HCT116 (cell line): ENCODE measurements around the gene LIMS2. TPM values are rescaled to one million over a fixed set of nuclear protein-coding genes. Genes with fewer than 3 reads are reported as not detected.

Source experiments
- ATAC-seq: fragments of 200-7000 bp; cut with Tn5 transposase; 2 replicates; pipeline ENCODE4 v1.9.1; 2020; ENCODE audit warnings: mild to moderate bottlenecking, moderate library complexity
- BruUV-seq: library from RNA; stranded (reverse); fragments of 400-500 nt; replicated peaks from 2 replicates; lab custom pipeline; 2021; lab: Mats Ljungman, UMichigan
- CTCF ChIA-PET: fragments of 300-600 bp; sonication (Branson Sonifier 250); formaldehyde crosslinking; loops from one replicate; lab custom pipeline; 2021; ENCODE audit warnings: antibody characterized with exemption; lab: Charles Lee
- POLR2A ChIA-PET: fragments of 300-600, 350-600 bp; sonication (Branson Sonifier 250); formaldehyde crosslinking; loops from one replicate; lab custom pipeline; 2021; ENCODE audit warnings: antibody characterized with exemption; lab: Charles Lee
- RAD21 ChIA-PET, 2 experiments: fragments of 300-600 bp; sonication (Branson Sonifier 250); formaldehyde crosslinking; loops; one replicate each; lab custom pipeline; 2023; ENCODE audit warnings: low total read pairs in 2 of 2; ENCODE audit not compliant: uncharacterized antibody in 2 of 2, unreplicated experiment in 2 of 2, low non-redundant PET in 1 of 2; lab: Charles Lee
- DNase-seq: peaks from one replicate; pipeline ENCODE4 v3.0.0-alpha.2; 2010; ENCODE audit warnings: low read depth, low spot score
- H2AFZ ChIP-seq: fragments of 200-600 bp; shearing (Covaris generic), sonication (generic); 2 replicates; pipeline ENCODE4 v1.6.1; 2017; ENCODE audit warnings: low read depth, mixed run types, mixed read lengths, antibody characterized with exemption, low read length; ENCODE audit not compliant: poor library complexity, severe bottlenecking
- H3K27ac ChIP-seq: 2 replicates; pipeline ENCODE4 v1.5.1; 2012; ENCODE audit warnings: low read depth, low read length
- H3K27me3 ChIP-seq: fragments of 200-600 bp; sonication (generic); 2 replicates; pipeline ENCODE4 v1.6.1; 2016; ENCODE audit warnings: mixed run types, low read length, mixed read lengths; ENCODE audit not compliant: insufficient read depth
- H3K36me3 ChIP-seq, 2 experiments: fragments of 200-500 bp in 1 of 2; fragments of 200-600 bp in 1 of 2; sonication (Bioruptor generic) in 1 of 2; sonication (generic) in 1 of 2; 2 replicates each; pipeline versions ENCODE4 v1.5.1 to v1.6.1; 2014 to 2016; ENCODE audit warnings: low read length in 2 of 2, inconsistent platforms in 1 of 2, mixed read lengths in 1 of 2, mixed run types in 1 of 2; ENCODE audit not compliant: insufficient read depth in 2 of 2, control insufficient read depth in 1 of 2
- H3K4me1 ChIP-seq, 2 experiments: fragments of 200-600 bp in 1 of 2; sonication (generic) in 1 of 2; 2 replicates each; pipeline versions ENCODE4 v1.5.1 to v1.6.1; 2012 to 2017; ENCODE audit warnings: low read length in 2 of 2, inconsistent platforms in 1 of 2, mild to moderate bottlenecking in 1 of 2, mixed read lengths in 1 of 2, mixed run types in 1 of 2, moderate library complexity in 1 of 2; ENCODE audit not compliant: insufficient read depth in 2 of 2, control insufficient read depth in 1 of 2
- H3K4me2 ChIP-seq: fragments of 200-600 bp; sonication (generic); 2 replicates; pipeline ENCODE4 v1.6.1; 2017; ENCODE audit warnings: mixed run types, low read length, mixed read lengths
- H3K4me3 ChIP-seq, 2 experiments: fragments of 200-600 bp in 1 of 2; sonication (generic) in 1 of 2; replicated peaks in 1 of 2; 2 replicates each; pipeline ENCODE4 v1.5.1; 2011 to 2016; ENCODE audit warnings: low read length in 2 of 2, control low read depth in 1 of 2, low read depth in 1 of 2, mild to moderate bottlenecking in 1 of 2, mixed read lengths in 1 of 2, mixed run types in 1 of 2
- H3K79me2 ChIP-seq: fragments of 200-600 bp; sonication (generic); 2 replicates; pipeline ENCODE4 v1.6.1; 2017; ENCODE audit warnings: mild to moderate bottlenecking, mixed run types, low read length, moderate library complexity, mixed read lengths; ENCODE audit not compliant: insufficient read depth
- H3K9ac ChIP-seq: fragments of 200-600 bp; sonication (generic); 2 replicates; pipeline ENCODE4 v1.6.1; 2016; ENCODE audit warnings: low read length, mixed read lengths
- H3K9me2 ChIP-seq: fragments of 200-600 bp; sonication (generic), shearing (Covaris generic); 2 replicates; pipeline ENCODE4 v1.6.1; 2017; ENCODE audit warnings: mixed run types, mild to moderate bottlenecking, moderate library complexity; ENCODE audit not compliant: insufficient read depth
- H3K9me3 ChIP-seq, 2 experiments: fragments of 200-500 bp in 1 of 2; fragments of 200-600 bp in 1 of 2; sonication (Bioruptor generic) in 1 of 2; sonication (generic) in 1 of 2; 2 replicates each; pipeline ENCODE4 v1.6.1; 2014 to 2017; ENCODE audit warnings: low read length in 2 of 2, mixed read lengths in 2 of 2, inconsistent platforms in 1 of 2, low read depth in 1 of 2, mild to moderate bottlenecking in 1 of 2, mixed run types in 1 of 2, moderate library complexity in 1 of 2; ENCODE audit not compliant: control insufficient read depth in 1 of 2, insufficient read depth in 1 of 2
- H4K20me1 ChIP-seq: fragments of 200-600 bp; sonication (generic), shearing (Covaris generic); 2 replicates; pipeline ENCODE4 v1.6.1; 2017; ENCODE audit warnings: mixed run types, mild to moderate bottlenecking, moderate library complexity; ENCODE audit not compliant: insufficient read depth
- CBX3 ChIP-seq: IDR thresholded peaks from 2 replicates; pipeline ENCODE4 v1.6.1; 2012; ENCODE audit warnings: low read depth
- EGR1 ChIP-seq: IDR thresholded peaks from 2 replicates; pipeline ENCODE4 v1.6.1; 2012; ENCODE audit warnings: low read depth
- ELF1 ChIP-seq: IDR thresholded peaks from 2 replicates; pipeline ENCODE4 v1.6.1; 2012; ENCODE audit warnings: low read depth, borderline replicate concordance
- EZH2 ChIP-seq: fragments of 200-600 bp; sonication (generic); IDR thresholded peaks from 2 replicates; pipeline ENCODE4 v1.6.1; 2017; ENCODE audit warnings: antibody characterized with exemption, mixed run types
- EZH2phosphoT487 ChIP-seq: fragments of 200-600 bp; IDR thresholded peaks from 2 replicates; pipeline ENCODE4 v1.6.1; 2018; ENCODE audit warnings: antibody characterized with exemption, borderline replicate concordance
- FOSL1 ChIP-seq: IDR thresholded peaks from 2 replicates; pipeline ENCODE4 v1.6.1; 2012; ENCODE audit warnings: low read depth
- JUND ChIP-seq: IDR thresholded peaks from 2 replicates; pipeline ENCODE4 v1.6.1; 2012
- POLR2A ChIP-seq: IDR thresholded peaks from 2 replicates; pipeline ENCODE4 v1.7.0; 2011; ENCODE audit warnings: borderline replicate concordance; ENCODE audit not compliant: insufficient read depth, insufficient read length; ENCODE audit errors: extremely low read depth
- POLR2AphosphoS5 ChIP-seq: IDR thresholded peaks from 2 replicates; pipeline ENCODE4 v1.6.1; 2011; ENCODE audit warnings: mild to moderate bottlenecking, low read depth, low read length, moderate library complexity
- SP1 ChIP-seq: IDR thresholded peaks from 2 replicates; pipeline ENCODE4 v1.6.1; 2012; ENCODE audit warnings: low read depth
- SRF ChIP-seq: IDR thresholded peaks from 2 replicates; pipeline ENCODE4 v1.6.1; 2012; ENCODE audit warnings: low read depth
- YY1 ChIP-seq: IDR thresholded peaks from 2 replicates; pipeline ENCODE4 v1.6.1; 2011; ENCODE audit warnings: low read length, low read depth, moderate library complexity, mild to moderate bottlenecking; ENCODE audit not compliant: insufficient replicate concordance; ENCODE audit errors: extremely low read depth
- ZFX ChIP-seq: fragments of 450-650 bp; IDR thresholded peaks from 2 replicates; pipeline ENCODE4 v1.6.1; 2017
- ZNF274 ChIP-seq: fragments of 200-500 bp; sonication (Bioruptor generic); IDR thresholded peaks from 2 replicates; pipeline ENCODE4 v1.6.1; 2014; ENCODE audit warnings: mild to moderate bottlenecking, low read depth, low read length, inconsistent platforms
- intact Hi-C: fragments of 100-400 bp; cut with micrococcal nuclease; formaldehyde crosslinking; loops from 2 replicates; pipeline ENCODE4 v1.10.0; 2022
- total RNA-seq: library from RNA; stranded (reverse); gene quantifications from one replicate; pipeline ENCODE4 v1.2.1, GENCODE V29; 2021; ENCODE audit not compliant: unreplicated experiment
- TF ChIP-seq, protein P1 (sequence below): IDR thresholded peaks from 2 replicates; pipeline ENCODE4 v1.6.1; 2012
- TF ChIP-seq, protein P2 (sequence below): IDR thresholded peaks from 2 replicates; pipeline ENCODE4 v1.6.1; 2012
- TF ChIP-seq, protein P3 (sequence below): IDR thresholded peaks from 2 replicates; pipeline ENCODE4 v1.6.1; 2011; ENCODE audit warnings: mild to moderate bottlenecking, low read length, moderate library complexity; ENCODE audit not compliant: insufficient replicate concordance; ENCODE audit errors: extremely low read depth
- TF ChIP-seq, protein P4 (sequence below), 3 experiments: fragments of 200-600 bp in 1 of 3; sonication (generic) in 1 of 3; IDR thresholded peaks in 2 of 3; conservative IDR thresholded peaks in 1 of 3; 2 replicates each; pipeline ENCODE4 v1.5.1; 2012 to 2017; ENCODE audit warnings: low read depth in 2 of 3, low read length in 2 of 3, antibody characterized with exemption in 1 of 3, borderline replicate concordance in 1 of 3, control low read depth in 1 of 3, mild to moderate bottlenecking in 1 of 3, mixed read lengths in 1 of 3, mixed run types in 1 of 3, moderate library complexity in 1 of 3; ENCODE audit not compliant: insufficient read depth in 1 of 3

LIMS2 gene
- total RNA-seq, 1 experiment from 2014 or later: 3.7 TPM

DNA sequence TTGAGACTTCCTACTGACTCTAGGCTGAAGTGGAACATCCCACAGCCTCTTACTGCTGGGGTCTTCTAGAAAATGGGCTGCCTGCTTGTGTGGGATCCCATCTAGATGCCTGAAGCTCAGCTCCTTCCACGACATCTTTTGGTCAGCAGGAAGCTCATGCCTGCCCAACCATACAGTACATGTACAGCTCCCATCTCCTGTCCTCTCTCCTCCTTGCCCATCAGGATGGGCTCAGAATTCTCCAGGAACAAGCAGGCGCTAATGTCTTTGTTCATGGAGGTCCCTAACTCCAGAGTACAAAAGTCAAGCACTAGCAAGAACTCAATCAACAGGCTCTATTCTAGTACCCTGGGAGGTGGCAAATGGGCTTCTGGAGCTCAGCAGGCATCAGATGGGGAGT, 61.1 kb downstream of the LIMS2 start:
- H3K79me2 ChIP-seq: no peaks in the 10 kb centered on the region
- no peaks in the 10 kb centered on the region for H3K36me3 ChIP-seq
- POLR2A ChIA-PET: no interaction called here
- no TSS peak for BruUV-seq
- no peaks in the 10 kb centered on the region for H3K27me3 ChIP-seq
- intact Hi-C loops: no loop called here
- no peak overlapping the region for H2AFZ ChIP-seq
- ATAC-seq: no peak
- CTCF ChIA-PET: no interaction called here
- H3K4me1 ChIP-seq: no peaks in the 10 kb centered on the region
- no peak overlapping the region for H3K4me3 ChIP-seq
- H3K27ac ChIP-seq: no peak overlapping the region
- H3K4me2 ChIP-seq: no peak overlapping the region
- H4K20me1 ChIP-seq: no peaks in the 10 kb centered on the region
- TF ChIP-seq EGR1 (no peak), POLR2A (no peak), CBX3 (no peak), ELF1 (no peak)
- no peak for DNase-seq
- RAD21 ChIA-PET: no interaction called here
- H3K9ac ChIP-seq: no peak overlapping the region
- no peaks in the 10 kb centered on the region; a peak in 1 of 4 replicates for H3K9me3 ChIP-seq
- H3K9me2 ChIP-seq: no peaks in the 10 kb centered on the region

DNA sequence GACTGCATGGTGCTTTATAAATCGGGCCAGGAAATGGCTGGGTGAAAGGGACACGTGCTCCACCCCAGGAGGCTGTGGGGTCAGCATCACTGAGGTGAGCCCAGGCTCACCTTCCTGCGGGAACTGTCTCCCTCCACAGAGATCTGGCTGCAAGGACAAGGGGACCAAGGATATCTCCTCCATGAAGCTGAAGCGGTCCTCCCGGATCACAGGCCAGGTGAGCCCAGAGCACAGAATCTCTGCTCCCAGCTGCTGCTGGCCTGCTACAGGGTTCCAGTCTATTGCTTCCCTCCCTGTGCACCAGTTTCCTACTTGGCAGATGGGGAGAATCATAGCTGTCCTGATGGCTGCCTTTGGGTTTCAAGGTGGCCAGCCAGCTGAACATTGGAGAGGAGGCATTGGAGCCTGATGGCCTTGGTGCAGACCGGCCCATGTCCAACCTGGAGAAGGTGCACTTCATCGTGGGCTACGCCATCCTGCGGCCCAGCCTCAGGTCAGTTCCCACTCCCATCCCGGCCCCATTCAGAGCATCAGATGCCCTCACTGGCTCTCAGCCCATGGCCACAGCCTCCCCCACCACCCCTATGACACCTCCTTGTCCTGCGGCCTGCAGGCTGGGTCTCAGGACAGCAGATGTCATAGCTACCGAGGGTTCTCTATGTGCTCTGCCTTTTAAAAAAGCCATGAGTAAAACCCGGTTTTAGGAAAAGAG, 63.1 kb downstream of the LIMS2 start:
- Histone ChIP-seq H3K4me3 (no peak overlapping the region), H4K20me1 (no peaks in the 10 kb centered on the region), H3K9me3 (no peaks in the 10 kb centered on the region; a peak in 1 of 4 replicates), H3K27ac (no peak overlapping the region), H3K9me2 (no peaks in the 10 kb centered on the region), H3K79me2 (no peaks in the 10 kb centered on the region), H3K4me2 (no peak overlapping the region), H3K4me1 (no peaks in the 10 kb centered on the region), H3K27me3 (no peaks in the 10 kb centered on the region), H3K9ac (no peak overlapping the region), H3K36me3 (no peaks in the 10 kb centered on the region), H2AFZ (no peak overlapping the region)
- ChIA-PET RAD21 (no interaction called here), POLR2A (no interaction called here), CTCF (no interaction called here)
- BruUV-seq: no TSS peak
- intact Hi-C loops: no loop called here
- no peak for DNase-seq
- no peak for ATAC-seq
- TF ChIP-seq YY1 (no peak), ELF1 (no peak), ZNF274 (no peak), EZH2 (no peak), SRF (no peak), ZFX (no peak), FOSL1 (no peak), EGR1 (no peak), POLR2AphosphoS5 (no peak), SP1 (no peak), EZH2phosphoT487 (no peak), JUND (no peak)
- TF ChIP-seq, protein P1, sequence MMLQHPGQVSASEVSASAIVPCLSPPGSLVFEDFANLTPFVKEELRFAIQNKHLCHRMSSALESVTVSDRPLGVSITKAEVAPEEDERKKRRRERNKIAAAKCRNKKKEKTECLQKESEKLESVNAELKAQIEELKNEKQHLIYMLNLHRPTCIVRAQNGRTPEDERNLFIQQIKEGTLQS: no peak
- TF ChIP-seq, protein P2, sequence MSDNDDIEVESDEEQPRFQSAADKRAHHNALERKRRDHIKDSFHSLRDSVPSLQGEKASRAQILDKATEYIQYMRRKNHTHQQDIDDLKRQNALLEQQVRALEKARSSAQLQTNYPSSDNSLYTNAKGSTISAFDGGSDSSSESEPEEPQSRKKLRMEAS: no peak
- TF ChIP-seq, protein P3, sequence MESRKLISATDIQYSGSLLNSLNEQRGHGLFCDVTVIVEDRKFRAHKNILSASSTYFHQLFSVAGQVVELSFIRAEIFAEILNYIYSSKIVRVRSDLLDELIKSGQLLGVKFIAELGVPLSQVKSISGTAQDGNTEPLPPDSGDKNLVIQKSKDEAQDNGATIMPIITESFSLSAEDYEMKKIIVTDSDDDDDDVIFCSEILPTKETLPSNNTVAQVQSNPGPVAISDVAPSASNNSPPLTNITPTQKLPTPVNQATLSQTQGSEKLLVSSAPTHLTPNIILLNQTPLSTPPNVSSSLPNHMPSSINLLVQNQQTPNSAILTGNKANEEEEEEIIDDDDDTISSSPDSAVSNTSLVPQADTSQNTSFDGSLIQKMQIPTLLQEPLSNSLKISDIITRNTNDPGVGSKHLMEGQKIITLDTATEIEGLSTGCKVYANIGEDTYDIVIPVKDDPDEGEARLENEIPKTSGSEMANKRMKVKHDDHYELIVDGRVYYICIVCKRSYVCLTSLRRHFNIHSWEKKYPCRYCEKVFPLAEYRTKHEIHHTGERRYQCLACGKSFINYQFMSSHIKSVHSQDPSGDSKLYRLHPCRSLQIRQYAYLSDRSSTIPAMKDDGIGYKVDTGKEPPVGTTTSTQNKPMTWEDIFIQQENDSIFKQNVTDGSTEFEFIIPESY: no peak
- TF ChIP-seq, protein P4, sequence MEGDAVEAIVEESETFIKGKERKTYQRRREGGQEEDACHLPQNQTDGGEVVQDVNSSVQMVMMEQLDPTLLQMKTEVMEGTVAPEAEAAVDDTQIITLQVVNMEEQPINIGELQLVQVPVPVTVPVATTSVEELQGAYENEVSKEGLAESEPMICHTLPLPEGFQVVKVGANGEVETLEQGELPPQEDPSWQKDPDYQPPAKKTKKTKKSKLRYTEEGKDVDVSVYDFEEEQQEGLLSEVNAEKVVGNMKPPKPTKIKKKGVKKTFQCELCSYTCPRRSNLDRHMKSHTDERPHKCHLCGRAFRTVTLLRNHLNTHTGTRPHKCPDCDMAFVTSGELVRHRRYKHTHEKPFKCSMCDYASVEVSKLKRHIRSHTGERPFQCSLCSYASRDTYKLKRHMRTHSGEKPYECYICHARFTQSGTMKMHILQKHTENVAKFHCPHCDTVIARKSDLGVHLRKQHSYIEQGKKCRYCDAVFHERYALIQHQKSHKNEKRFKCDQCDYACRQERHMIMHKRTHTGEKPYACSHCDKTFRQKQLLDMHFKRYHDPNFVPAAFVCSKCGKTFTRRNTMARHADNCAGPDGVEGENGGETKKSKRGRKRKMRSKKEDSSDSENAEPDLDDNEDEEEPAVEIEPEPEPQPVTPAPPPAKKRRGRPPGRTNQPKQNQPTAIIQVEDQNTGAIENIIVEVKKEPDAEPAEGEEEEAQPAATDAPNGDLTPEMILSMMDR (IDR thresholded peaks at IDR 0.05 in 2 of 3, conservative IDR thresholded peaks at IDR 0.05 in 1 of 3; ENCODE audit: borderline replicate concordance in 1 of 3, insufficient read depth in 1 of 3, low read depth in 2 of 3, low read length in 2 of 3): no peak
